Measurements from ENCODE around the gene MEGF6.
A peak's percentile ranks its signal among the peaks of the same experiment; 100 is the strongest.

MEGF6 gene

GRCh38 chr1:3534803-3535637 is 76.3 kb downstream of the MEGF6 start:
- DNase-seq = no peak

DNA sequence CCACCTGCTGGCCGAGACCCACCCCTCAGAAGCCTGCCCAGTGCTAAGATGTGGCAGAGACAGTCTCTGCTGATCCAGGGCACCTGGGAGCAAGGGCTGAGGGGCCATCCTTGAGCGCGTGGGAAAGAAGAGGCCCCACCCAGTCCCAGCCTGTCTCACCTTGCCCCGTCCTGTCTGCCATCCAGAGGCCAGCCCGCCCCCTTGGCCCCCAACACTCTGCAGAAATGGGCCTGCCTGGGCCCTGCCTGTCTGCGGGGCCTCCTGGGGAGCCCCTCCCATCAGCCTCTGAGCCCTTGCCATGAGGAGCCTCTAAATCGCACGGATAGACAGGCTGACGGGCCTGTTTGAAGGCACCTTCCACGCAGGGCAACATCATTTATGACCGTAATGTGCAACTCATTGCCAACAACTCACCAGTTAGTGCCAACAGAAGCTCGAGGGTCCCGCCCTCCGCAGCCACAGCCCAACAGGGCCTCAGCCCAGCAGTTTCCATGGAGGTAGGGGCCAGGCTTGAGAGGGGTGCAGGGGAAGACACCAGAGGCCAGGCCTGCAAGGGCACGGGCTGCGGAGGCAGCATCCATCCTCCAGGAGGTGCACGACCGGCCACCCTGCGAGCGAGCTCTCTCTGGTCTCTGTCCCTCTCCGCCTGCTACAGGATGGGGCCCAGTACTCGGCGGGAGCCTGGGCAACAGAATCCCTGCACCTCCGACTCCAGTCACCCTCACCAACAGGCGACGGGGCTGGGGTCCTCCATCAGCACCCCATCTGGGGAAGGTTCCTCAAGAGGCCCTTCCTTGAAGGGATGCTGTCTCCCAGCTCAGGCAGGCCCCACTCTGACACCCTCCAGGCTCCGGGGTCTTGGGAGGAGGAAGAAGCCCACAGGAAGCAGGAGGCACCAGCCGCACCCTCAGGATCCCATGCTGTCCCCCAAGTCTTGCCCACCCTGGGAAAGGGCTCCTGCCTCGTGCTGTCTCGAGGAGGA is 78.0 kb downstream of the MEGF6 start:
- no peak for DNase-seq

GRCh38 chr1:3531928-3532327 is 79.4 kb downstream of the MEGF6 start:
- no peak for DNase-seq

DNA sequence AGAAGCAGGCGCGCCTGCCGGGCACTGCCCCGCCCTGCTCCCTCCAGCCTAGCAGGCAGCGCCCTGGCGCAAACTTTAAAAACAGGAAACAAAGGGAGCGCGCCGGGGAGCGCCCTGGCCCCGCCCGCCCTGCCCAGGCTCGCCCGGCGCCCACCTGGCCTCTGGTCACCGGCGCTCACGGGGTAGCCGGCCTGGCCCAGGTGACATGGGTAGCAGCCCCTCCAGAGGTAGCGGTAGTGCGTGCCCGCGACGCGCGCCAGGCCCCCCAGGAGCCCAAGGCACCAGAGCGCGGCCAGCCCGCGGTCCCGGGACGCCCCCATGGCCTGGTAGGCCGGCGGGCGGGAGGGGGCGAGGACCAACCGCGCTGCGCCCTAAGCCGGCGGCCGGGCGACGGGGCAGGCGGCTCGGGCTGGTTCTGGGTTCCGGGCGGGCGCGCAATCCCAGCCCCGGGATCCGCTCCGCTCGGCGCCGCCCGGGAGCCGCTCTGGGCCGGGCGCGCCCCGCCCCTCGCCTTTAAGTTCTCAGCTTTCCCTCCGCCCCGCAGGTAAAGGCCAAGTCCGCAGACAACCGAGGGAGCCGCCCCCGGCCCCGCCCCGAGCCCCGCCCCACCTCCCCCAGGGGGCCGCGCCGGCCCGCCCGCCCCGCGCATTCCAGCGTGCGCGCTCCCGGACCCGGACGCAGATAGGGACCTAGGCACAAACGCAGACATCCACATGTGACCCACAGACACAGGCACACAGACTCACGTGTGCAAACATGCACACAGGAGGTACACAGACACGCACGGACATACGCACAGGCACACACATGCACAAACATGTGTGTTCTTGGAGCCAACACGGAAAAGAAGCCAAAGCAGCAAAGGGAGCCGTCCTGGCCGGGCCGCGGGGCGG is 80.1 kb downstream of the MEGF6 start:
- peak; percentile 80 for DNase-seq

DNA sequence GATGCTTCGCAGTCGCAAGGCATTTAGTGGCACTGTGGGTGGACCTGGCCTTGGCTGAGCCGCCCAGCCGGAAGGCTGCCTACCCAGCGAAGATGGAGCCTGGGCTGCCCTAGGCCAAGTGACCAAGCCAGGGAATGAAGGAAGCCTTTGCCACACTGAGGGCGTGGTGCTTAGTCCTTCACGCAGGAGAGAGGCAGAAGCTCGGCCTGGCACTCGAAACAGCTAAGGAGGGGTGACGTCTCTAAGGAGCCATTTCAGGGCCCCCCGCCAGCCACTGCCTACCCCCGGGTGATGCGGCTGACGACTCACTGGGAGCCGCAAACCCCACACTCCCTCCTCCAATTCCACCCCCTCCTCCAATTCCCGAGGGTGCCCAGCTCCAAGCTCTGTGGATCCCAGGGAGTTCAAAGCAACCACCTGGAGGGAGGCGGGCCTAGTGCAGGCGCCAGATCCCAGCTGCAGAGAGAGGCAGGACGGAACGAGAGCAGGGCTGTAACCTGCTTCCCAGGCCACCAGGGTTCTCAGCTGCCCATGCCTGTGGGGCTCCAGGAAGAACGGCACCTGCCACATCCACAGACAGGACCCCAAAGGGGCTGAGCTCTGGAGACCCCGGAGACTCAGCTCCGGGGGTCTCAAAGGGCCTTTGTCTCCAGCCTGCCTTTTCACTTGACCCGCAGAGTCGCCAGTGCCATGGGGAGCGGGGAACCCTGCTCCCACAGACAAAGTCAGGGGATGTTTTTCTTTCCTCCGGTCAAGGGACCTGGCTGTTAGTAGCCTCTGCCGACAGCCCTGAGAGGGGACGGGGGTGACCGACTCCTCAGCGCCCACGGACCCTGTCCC is 81.0 kb downstream of the MEGF6 start:
- no peak for DNase-seq

GRCh38 chr1:3529099-3529729 is 82.1 kb downstream of the MEGF6 start:
- no peak for DNase-seq

DNA sequence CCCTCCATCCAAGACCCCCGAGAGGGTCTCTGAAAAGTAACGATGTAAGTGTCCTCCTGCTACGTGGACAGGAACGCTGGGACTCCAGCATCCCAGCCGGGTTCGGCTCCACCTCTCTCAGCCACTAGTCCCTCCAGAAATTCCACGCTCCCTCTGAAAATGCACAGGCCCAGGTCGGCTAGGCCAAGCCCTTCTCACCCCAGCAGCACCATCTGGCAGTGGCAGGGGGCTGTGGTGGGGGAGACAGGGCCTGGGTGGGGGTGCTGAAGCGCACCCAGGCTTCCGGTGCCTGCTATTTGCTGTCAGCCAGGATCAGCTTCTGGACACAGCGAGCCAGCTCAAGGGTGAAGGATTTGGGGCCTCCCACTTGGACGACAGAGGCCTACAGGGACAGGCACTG is 83.5 kb downstream of the MEGF6 start:
- DNase-seq = no peak

GRCh38 chr1:3525551-3526482 is 85.5 kb downstream of the MEGF6 start:
- DNase-seq = no peak

- DNase-seq = no peak
Measured at GRCh38 chr1:3524556-3525203, 86.6 kb downstream of the MEGF6 start.

- no peak for DNase-seq
Measured at GRCh38 chr1:3523980-3524379, 87.3 kb downstream of the MEGF6 start.

- DNase-seq = no peak
Measured at GRCh38 chr1:3522564-3523265, 88.6 kb downstream of the MEGF6 start.

GRCh38 chr1:3522112-3522511 is 89.2 kb downstream of the MEGF6 start:
- DNase-seq = no peak

- DNase-seq = no peak
Measured at GRCh38 chr1:3521426-3521825, 89.9 kb downstream of the MEGF6 start.

DNA sequence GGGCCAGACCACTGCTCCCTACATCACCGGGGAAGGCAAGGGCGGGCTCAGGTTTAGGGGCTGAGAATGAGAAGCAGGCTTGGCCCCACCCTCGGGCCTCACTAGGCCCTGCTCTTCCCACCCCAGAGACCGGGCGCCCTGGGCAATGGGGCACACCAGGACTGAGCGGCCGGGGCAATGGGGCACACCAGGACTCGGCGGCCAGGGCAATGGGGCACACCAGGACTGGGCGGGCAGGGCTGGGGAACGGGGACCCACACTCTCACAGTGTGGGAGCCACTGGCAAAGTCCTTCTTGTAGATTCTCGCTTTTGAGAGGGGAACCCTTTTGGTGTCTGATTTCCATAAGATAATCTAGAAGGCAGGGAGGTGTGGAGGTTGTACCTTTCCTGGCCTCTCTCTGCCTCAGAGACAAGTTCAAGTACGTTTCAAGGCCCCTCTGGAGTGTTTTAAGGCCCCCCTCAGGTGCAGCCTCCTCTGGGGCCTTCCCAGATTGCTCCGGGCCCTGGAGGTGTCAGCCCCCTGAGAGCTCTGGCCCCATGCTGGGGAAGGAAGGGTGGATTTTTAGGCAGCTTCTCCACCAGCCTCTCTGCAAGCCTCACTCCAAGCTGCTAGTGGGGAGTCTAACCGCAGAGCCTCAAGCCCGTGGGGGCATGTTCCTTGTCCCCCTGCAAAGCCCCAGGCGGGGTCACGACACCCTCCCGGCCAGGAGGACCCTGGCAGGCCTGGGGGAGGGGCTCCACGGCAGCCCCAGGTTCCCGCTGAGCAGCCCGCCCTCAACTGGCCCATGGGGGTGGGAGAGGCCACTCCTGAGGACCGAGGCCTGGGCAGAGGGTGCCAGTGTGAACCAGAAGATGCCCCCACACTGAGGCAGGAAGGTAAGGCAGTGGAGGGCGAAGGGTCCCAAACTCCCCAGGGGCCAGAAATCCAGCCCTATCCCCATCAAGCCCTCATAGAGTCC is 90.6 kb downstream of the MEGF6 start:
- DNase-seq = no peak

DNA sequence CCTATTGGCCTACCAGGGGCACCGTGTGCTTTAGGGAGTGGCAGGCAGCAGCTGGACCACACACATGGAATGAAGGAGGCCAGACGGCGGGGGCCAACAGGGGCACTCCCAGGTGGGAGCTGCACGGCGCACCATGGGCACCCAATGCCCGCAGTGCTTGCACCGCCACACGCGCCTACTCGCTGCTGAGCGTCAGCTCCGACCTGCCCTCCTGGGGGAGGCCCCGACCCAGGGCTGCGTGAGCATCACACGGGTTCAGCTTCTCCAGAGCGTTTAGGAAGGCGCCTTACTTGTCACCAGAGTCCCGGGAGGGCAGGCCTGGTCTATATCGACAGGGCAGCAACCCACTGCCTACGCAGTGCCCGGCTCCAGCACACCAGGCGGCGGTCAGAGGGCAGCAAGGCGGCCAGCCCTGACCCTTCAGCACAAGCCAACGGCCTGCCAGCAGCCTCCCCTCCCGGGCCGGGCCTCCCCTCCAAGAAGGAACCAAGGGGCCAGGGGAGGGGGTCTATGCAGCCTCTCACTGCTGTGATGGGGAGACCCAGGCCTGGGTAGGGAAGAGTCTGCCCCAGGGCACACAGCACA is 91.9 kb downstream of the MEGF6 start:
- no peak for DNase-seq

DNA sequence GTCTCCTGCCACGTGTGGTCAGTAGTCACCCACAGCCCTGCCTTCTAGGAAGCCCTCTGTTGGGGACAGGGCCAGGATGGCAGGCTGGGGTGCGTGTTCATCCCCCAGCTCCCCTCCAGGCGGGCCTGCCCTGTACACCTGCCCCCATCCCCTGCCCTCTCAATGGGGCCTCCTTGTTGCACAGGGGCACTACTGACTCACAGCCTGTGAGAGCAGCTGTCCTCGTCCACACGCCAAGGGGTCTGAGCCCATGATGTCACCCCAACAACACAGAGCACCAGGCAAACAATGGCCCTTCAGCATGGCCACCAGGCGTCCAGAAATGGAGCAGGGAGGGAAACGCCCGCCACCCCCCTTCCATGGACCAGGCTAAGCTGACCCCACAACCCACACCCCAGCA is 92.6 kb downstream of the MEGF6 start:
- DNase-seq = no peak

DNA sequence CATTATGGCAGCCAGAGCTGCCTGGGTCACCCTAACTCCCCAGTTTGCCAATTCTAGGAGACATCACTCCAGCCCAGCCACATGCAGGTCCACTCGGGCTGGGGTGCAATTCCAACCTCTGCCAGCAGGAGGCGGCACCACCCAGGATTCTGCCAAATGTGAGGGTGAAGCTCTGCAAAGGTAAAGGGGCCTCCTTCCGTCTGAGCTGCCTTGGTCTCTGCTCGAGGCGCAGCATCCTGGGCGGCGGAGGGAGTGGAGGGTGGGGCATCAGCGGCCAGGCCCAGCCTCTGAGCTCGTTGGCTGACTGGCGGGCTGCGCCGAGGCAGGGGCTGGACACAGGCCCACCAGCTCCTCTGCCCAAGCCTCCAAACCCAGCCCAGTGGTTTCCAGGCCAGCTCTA is 93.1 kb downstream of the MEGF6 start:
- no peak for DNase-seq
